B cell (primary cell): ENCODE measurements around the gene C1QTNF12. TPM values are rescaled to one million over a fixed set of nuclear protein-coding genes. Genes with fewer than 3 reads are reported as not detected.

Source experiments
- ATAC-seq: fragments of 200-7000 bp; cut with Tn5 transposase; one replicate; pipeline ENCODE4 v1.10.0; 2021; ENCODE audit warnings: low read depth, mild to moderate bottlenecking, moderate number of reproducible peaks, moderate library complexity
- CTCF ChIA-PET: fragments of 350-600 bp; sonication (Branson Sonifier 250); formaldehyde crosslinking; loops from one replicate; lab custom pipeline; 2021; ENCODE audit warnings: antibody characterized with exemption, inconsistent platforms; lab: Charles Lee
- POLR2A ChIA-PET: fragments of 350-600 bp; sonication (Branson Sonifier 250); formaldehyde crosslinking; loops from one replicate; lab custom pipeline; 2021; ENCODE audit warnings: antibody characterized with exemption; lab: Charles Lee
- DNase-seq: peaks from one replicate; pipeline ENCODE4 v3.0.0; 2013
- H2AFZ ChIP-seq: 2 replicates; pipeline ENCODE4 v1.6.1; 2012; ENCODE audit warnings: mild to moderate bottlenecking, low read depth, low read length; ENCODE audit not compliant: insufficient read depth, poor library complexity, severe bottlenecking
- H3K27ac ChIP-seq, 2 donors: 1 replicate in 1 of 2; 2 replicates in 1 of 2; pipeline ENCODE4 v1.5.1; 2012 to 2013; ENCODE audit warnings: low read length in 2 of 2, mild to moderate bottlenecking in 2 of 2, moderate library complexity in 1 of 2
- H3K27me3 ChIP-seq, 4 experiments: fragments of 200-600 bp in 1 of 4; sonication (generic) in 1 of 4; replicated peaks in 1 of 4; 1 replicate in 2 of 4; 2 replicates in 2 of 4; pipeline versions ENCODE4 v1.6.1 to v1.7.0; 2013 to 2016; ENCODE audit warnings: low read length in 3 of 4, mild to moderate bottlenecking in 2 of 4, mixed read lengths in 1 of 4, moderate library complexity in 1 of 4; ENCODE audit not compliant: insufficient read depth in 4 of 4, control insufficient read depth in 3 of 4; ENCODE audit errors: control extremely low read depth in 1 of 4
- H3K36me3 ChIP-seq, 2 experiments: replicated peaks in 1 of 2; 1 replicate in 1 of 2; 2 replicates in 1 of 2; pipeline versions ENCODE4 v1.6.1 to v1.7.1; 2013; ENCODE audit warnings: low read length in 1 of 2; ENCODE audit not compliant: insufficient read depth in 2 of 2, control insufficient read depth in 1 of 2; ENCODE audit errors: control extremely low read depth in 1 of 2, extremely low read depth in 1 of 2
- H3K4me1 ChIP-seq, 2 donors: fragments of 200-600 bp in 1 of 2; sonication (generic) in 1 of 2; 1 replicate in 1 of 2; 2 replicates in 1 of 2; pipeline versions ENCODE4 v1.5.1 to v1.6.1; 2013 to 2017; ENCODE audit warnings: low read length in 2 of 2; ENCODE audit not compliant: control insufficient read depth in 2 of 2, insufficient read depth in 2 of 2
- H3K4me2 ChIP-seq: replicated peaks from 2 replicates; pipeline ENCODE3; 2012; ENCODE audit warnings: mild to moderate bottlenecking, low read depth, low read length; ENCODE audit not compliant: poor library complexity, severe bottlenecking
- H3K4me3 ChIP-seq, 5 experiments: fragments of 200-600 bp in 1 of 5; sonication (generic) in 1 of 5; 1 replicate in 3 of 5; 2 replicates in 2 of 5; pipeline versions ENCODE4 v1.5.1 to v1.7.0; 2011 to 2016; ENCODE audit warnings: low read length in 4 of 5, mild to moderate bottlenecking in 4 of 5, low read depth in 2 of 5, control low read depth in 1 of 5, moderate library complexity in 1 of 5; ENCODE audit not compliant: insufficient read depth in 1 of 5; ENCODE audit errors: control extremely low read depth in 1 of 5, extremely low read depth in 1 of 5
- H3K79me2 ChIP-seq: fragments of 200-600 bp; sonication (generic); one replicate; pipeline ENCODE4 v1.6.0; 2016; ENCODE audit warnings: low read length; ENCODE audit not compliant: control insufficient read depth, insufficient read depth
- H3K9ac ChIP-seq: fragments of 200-600 bp; sonication (generic); 2 replicates; pipeline ENCODE4 v1.6.1; 2017; ENCODE audit warnings: mild to moderate bottlenecking, low read length, moderate library complexity
- H3K9me3 ChIP-seq, 3 donors: one replicate each; pipeline versions ENCODE4 v1.6.1 to v1.7.1; 2013; ENCODE audit warnings: low read length in 2 of 3; ENCODE audit not compliant: control insufficient read depth in 2 of 3, insufficient read depth in 1 of 3; ENCODE audit errors: control extremely low read depth in 1 of 3
- H4K20me1 ChIP-seq: 2 replicates; pipeline ENCODE4 v1.6.0; 2012; ENCODE audit warnings: mild to moderate bottlenecking, low read length; ENCODE audit not compliant: insufficient read depth, control insufficient read depth, poor library complexity, severe bottlenecking
- H3K27ac Mint-ChIP-seq: one replicate; pipeline ENCODE4 v1.8.0; 2021; ENCODE audit warnings: mixed read lengths
- H3K27me3 Mint-ChIP-seq: one replicate; pipeline ENCODE4 v1.8.0; 2021; ENCODE audit warnings: mixed read lengths
- H3K4me1 Mint-ChIP-seq: one replicate; pipeline ENCODE4 v1.8.0; 2021; ENCODE audit warnings: mixed read lengths
- H3K4me3 Mint-ChIP-seq: one replicate; pipeline ENCODE4 v1.8.0; 2021; ENCODE audit warnings: mixed read lengths
- H3K9me3 Mint-ChIP-seq: one replicate; pipeline ENCODE4 v1.8.0; 2022; ENCODE audit warnings: mixed read lengths; ENCODE audit not compliant: insufficient read depth
- EZH2 ChIP-seq: IDR thresholded peaks from 2 replicates; pipeline ENCODE4 v1.6.1; 2012; ENCODE audit warnings: borderline replicate concordance, low read depth, mild to moderate bottlenecking, moderate library complexity, low read length; ENCODE audit not compliant: insufficient read depth, poor library complexity, severe bottlenecking
- WGBS: methylation state at CpG from one replicate; pipeline ENCODE4 v1.1.5; 2013; ENCODE audit warnings: missing lambda C conversion rate; ENCODE audit not compliant: insufficient coverage; 5-methylcytosine and 5-hydroxymethylcytosine counted together
- intact Hi-C: fragments of 100-400 bp; cut with micrococcal nuclease; formaldehyde crosslinking; loops from one replicate; pipeline ENCODE4 v1.10.0; 2022
- polyA plus RNA-seq: library from polyadenylated mRNA; depleted of rRNA; stranded (reverse); fragments of >200 nt; gene quantifications from 2 replicates; pipeline ENCODE4 v1.2.3, GENCODE V29; 2012
- total RNA-seq, 2 donors: library from RNA; stranded (reverse); fragments of 120-200 nt in 1 of 2; gene quantifications; 1 replicate in 1 of 2; 2 replicates in 1 of 2; pipeline versions ENCODE4 v1.2.3 to v1.2.4, GENCODE V29; 2013 to 2022
- TF ChIP-seq, protein P1 (sequence below): fragments of 200-600 bp; IDR thresholded peaks from one replicate; pipeline ENCODE4 v1.8.0; 2022; ENCODE audit warnings: antibody characterized with exemption, mild to moderate bottlenecking

C1QTNF12 gene
- total and polyA plus RNA-seq, 2 donors (not counting 1 experiment from before 2014, with no cell fraction given), result 1.2 to 3.2 TPM

- Mint-ChIP-seq H3K9me3 (no peaks in the 10 kb centered on the region), H3K27ac (no peak overlapping the region), H3K4me3 (no peak overlapping the region), H3K27me3 (no peaks in the 10 kb centered on the region), H3K4me1 (peaks cover 16% of the 10 kb centered on the region)
- no peak overlapping the region for H2AFZ ChIP-seq
- H3K4me2 ChIP-seq, result no peak overlapping the region
- peaks cover 0 to 4% of the 10 kb centered on the region in 2 donors for H3K4me1 ChIP-seq
- H3K27ac ChIP-seq, result no peak overlapping the region
- H3K4me3 ChIP-seq, result no peak overlapping the region
- TF ChIP-seq, protein P1, sequence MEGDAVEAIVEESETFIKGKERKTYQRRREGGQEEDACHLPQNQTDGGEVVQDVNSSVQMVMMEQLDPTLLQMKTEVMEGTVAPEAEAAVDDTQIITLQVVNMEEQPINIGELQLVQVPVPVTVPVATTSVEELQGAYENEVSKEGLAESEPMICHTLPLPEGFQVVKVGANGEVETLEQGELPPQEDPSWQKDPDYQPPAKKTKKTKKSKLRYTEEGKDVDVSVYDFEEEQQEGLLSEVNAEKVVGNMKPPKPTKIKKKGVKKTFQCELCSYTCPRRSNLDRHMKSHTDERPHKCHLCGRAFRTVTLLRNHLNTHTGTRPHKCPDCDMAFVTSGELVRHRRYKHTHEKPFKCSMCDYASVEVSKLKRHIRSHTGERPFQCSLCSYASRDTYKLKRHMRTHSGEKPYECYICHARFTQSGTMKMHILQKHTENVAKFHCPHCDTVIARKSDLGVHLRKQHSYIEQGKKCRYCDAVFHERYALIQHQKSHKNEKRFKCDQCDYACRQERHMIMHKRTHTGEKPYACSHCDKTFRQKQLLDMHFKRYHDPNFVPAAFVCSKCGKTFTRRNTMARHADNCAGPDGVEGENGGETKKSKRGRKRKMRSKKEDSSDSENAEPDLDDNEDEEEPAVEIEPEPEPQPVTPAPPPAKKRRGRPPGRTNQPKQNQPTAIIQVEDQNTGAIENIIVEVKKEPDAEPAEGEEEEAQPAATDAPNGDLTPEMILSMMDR, result no peak
- TF ChIP-seq EZH2, result no peak
- no peaks in the 10 kb centered on the region for H3K27me3 ChIP-seq
- DNase-seq, result no peak
- no peak overlapping the region for H3K9ac ChIP-seq
- ChIA-PET POLR2A (no interaction called here), CTCF (no interaction called here)
- H3K79me2 ChIP-seq, result peaks cover 51% of the 10 kb centered on the region
- no peaks in the 10 kb centered on the region for H3K9me3 ChIP-seq
- H4K20me1 ChIP-seq, result peaks cover 63% of the 10 kb centered on the region
- intact Hi-C loops, result no loop called here
- 98% methylated on average over 22 of the region's 22 CpGs for WGBS
- no peak for ATAC-seq
- peaks cover 0 to 62% of the 10 kb centered on the region in 2 experiments for H3K36me3 ChIP-seq
Measured at GRCh38 chr1:1259119-1259488, 12.6 kb upstream of the C1QTNF12 start.

DNA sequence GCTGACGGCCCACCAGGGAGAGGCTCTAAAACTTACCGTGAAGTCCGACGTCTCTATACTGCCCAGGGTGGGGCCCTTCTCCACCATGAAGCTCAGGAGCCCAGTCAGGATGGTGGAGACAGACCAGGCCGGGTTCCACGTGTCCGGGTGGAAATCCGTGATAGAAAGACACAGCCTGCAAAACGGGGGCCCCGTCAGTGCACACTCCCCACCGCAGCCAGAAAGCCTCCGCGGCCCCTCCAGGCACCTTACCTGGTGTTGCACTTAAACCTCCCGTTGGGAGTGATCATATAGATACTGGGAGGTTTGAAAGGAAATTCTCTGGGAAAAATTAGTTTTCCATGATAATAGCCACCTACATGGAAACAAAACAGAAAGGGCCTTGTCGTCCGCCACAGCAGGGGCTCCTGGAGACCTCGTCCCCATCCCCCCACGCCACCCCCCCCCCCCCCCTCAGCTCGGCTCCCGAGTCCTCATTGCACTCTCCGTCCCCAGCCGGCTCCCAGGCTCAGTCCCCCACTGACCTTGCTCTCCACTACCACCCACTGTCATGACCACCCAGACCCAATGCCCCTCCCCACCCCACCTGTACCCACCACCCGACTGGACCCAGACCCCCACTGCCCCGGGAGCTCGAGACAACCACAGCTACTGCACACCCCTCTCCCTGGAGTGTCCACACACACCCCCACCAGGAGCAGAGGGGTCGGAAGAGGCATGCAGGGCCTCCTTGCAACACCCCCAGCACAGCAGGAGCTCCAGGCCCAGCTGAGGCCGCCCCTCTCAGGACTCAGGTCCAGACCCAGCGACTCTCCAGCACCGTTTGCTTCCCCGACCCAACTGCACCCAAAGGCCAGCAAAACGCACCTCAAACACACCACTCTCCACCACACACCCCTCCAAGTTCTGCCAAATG lies 10.7 kb upstream of the C1QTNF12 start:
- H3K9me3 Mint-ChIP-seq, result no peaks in the 10 kb centered on the region
- peaks cover 16% of the 10 kb centered on the region for H3K4me1 Mint-ChIP-seq
- TF ChIP-seq EZH2, result no peak
- TF ChIP-seq, protein P1, result no peak
- Histone ChIP-seq H3K4me3 (no peak overlapping the region), H3K79me2 (peaks cover 34% of the 10 kb centered on the region), H3K4me2 (no peak overlapping the region), H3K27ac (no peak overlapping the region), H3K9ac (no peak overlapping the region), H3K27me3 (no peaks in the 10 kb centered on the region), H3K36me3 (peaks cover 0 to 52% of the 10 kb centered on the region in 2 experiments), H3K9me3 (no peaks in the 10 kb centered on the region), H3K4me1 (peaks cover 0 to 4% of the 10 kb centered on the region in 2 donors), H4K20me1 (peaks cover 44% of the 10 kb centered on the region), H2AFZ (no peak overlapping the region)
- ChIA-PET POLR2A (interaction anchor here (0.5 to 0.6 kb wide), 2 partner anchors 11 to 155 kb away, joined by 4 to 12 read pairs; no protein-coding TSS in a partner anchor), CTCF (interaction anchor here (0.7 kb wide), 1 partner anchor 35 kb away, joined by 3 read pairs; no protein-coding TSS in a partner anchor)
- H3K4me3 Mint-ChIP-seq, result no peak overlapping the region
- WGBS, result 98% methylated on average over 24 of the region's 31 CpGs
- ATAC-seq, result no peak
- H3K27me3 Mint-ChIP-seq, result no peaks in the 10 kb centered on the region
- H3K27ac Mint-ChIP-seq, result no peak overlapping the region
- no peak for DNase-seq
- intact Hi-C loops, result no loop called here
